ENCODE data around the gene DNAJB5. TPM values are rescaled to one million over a fixed set of nuclear protein-coding genes. Genes with fewer than 3 reads are reported as not detected.

The DNAJB5 gene
- total and polyA plus RNA-seq, 2 experiments from 2014 or later, result 20.3 to 37.4 TPM

DNA sequence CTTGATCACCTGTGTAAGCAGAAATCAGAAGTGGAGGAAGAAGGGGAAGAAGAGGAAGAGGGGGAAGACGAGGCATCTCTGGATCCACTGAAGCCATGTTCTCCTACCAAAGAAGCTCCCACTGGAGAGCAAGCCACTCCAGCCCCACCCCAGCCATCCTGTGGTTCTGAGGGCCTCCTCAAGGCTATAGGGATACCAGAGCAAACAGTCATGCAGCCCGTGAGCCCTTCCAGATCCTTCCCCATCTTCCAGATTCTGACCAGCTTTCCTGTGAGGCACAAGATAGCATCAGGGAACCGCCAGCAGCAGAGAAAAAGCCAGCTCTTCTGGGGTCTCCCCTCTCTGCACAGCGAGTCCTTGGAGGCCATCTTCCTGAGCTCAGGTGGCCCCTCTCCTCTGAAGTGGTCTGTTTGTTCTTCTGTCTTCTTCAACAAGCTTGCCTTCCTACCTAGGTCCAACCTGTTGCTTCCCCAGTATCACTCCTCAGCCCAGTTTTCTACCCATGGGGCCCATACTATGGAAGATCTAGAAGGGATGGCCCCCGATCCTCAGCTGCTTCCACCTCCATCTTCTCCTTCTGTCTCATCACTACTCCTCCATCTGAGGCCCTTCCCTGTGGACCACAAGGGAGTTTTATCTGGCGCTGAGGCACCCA, 53.5 kb downstream of the DNAJB5 start (continued):
- TF ChIP-seq, protein P1, sequence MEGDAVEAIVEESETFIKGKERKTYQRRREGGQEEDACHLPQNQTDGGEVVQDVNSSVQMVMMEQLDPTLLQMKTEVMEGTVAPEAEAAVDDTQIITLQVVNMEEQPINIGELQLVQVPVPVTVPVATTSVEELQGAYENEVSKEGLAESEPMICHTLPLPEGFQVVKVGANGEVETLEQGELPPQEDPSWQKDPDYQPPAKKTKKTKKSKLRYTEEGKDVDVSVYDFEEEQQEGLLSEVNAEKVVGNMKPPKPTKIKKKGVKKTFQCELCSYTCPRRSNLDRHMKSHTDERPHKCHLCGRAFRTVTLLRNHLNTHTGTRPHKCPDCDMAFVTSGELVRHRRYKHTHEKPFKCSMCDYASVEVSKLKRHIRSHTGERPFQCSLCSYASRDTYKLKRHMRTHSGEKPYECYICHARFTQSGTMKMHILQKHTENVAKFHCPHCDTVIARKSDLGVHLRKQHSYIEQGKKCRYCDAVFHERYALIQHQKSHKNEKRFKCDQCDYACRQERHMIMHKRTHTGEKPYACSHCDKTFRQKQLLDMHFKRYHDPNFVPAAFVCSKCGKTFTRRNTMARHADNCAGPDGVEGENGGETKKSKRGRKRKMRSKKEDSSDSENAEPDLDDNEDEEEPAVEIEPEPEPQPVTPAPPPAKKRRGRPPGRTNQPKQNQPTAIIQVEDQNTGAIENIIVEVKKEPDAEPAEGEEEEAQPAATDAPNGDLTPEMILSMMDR (conservative IDR thresholded peaks at IDR 0.05; ENCODE audit: low read depth in 2 of 2), result no peak
- TF ChIP-seq STAT1 (IDR thresholded peaks at IDR 0.05; ENCODE audit: unreplicated experiment) (no peak), EZH2 (IDR thresholded peaks at IDR 0.05; ENCODE audit: low read depth, unreplicated experiment) (no peak), ZNF331 (CRISPR knock-in tag; IDR thresholded peaks at IDR 0.05; ENCODE audit: low read depth) (no peak), EZH2phosphoT487 (IDR thresholded peaks at IDR 0.05; ENCODE audit: unreplicated experiment) (no peak), ZNF114 (CRISPR knock-in tag; IDR thresholded peaks at IDR 0.05) (no peak)

- Histone ChIP-seq H3K36me3 (ENCODE audit: insufficient read depth) (no peaks in the 10 kb centered on the region), H2AFZ (no peak overlapping the region), H3K79me2 (replicated peaks; ENCODE audit: insufficient read depth) (no peaks in the 10 kb centered on the region), H4K20me1 (replicated peaks; ENCODE audit: insufficient read depth) (no peaks in the 10 kb centered on the region), H3K4me2 (0 out of 2 replicates have a peak overlapping the region, but pooled peaks have one; percentile 1), H3K27me3 (ENCODE audit: insufficient read depth) (no peaks in the 10 kb centered on the region), H3K4me1 (ENCODE audit: insufficient read depth) (peaks cover 6% of the 10 kb centered on the region; the same call in 1 of the 2 replicates), H3K27ac (ENCODE audit: low read depth) (no peak overlapping the region), H3K4me3 (no peak overlapping the region), H3K9me2 (ENCODE audit: insufficient read depth) (peaks cover 8% of the 10 kb centered on the region; the same call in 1 of the 2 replicates), H3F3A (replicated peaks; ENCODE audit: low read depth) (no peaks in the 10 kb centered on the region)
- H3K9me3 Mint-ChIP-seq, result no peaks in the 10 kb centered on the region; the same call in 1 of the 3 replicates
- ATAC-seq (peak; percentile 81), DNase-seq (ENCODE audit: low spot score) (peak; percentile 64)
- no peak overlapping the region for H3K27ac Mint-ChIP-seq
- peaks cover 10% of the 10 kb centered on the region for H3K27me3 Mint-ChIP-seq (ENCODE audit: insufficient read depth, low read depth, poor library complexity)
- H3K36me3 Mint-ChIP-seq (ENCODE audit: low read depth), result peaks cover 52% of the 10 kb centered on the region
- H3K4me1 Mint-ChIP-seq, result peaks cover 18% of the 10 kb centered on the region
- no peak overlapping the region for H3K4me3 Mint-ChIP-seq
- TF ChIP-seq EZH2phosphoT487 (IDR thresholded peaks at IDR 0.05; ENCODE audit: unreplicated experiment) (no peak), STAT1 (IDR thresholded peaks at IDR 0.05; ENCODE audit: unreplicated experiment) (no peak), CREB1 (CRISPR knock-in tag; IDR thresholded peaks at IDR 0.05; ENCODE audit: low read depth) (no peak), ZNF331 (CRISPR knock-in tag; IDR thresholded peaks at IDR 0.05; ENCODE audit: low read depth) (no peak), ZNF114 (CRISPR knock-in tag; IDR thresholded peaks at IDR 0.05) (no peak), ETS1 (IDR thresholded peaks at IDR 0.05) (no peak), NANOG (IDR thresholded peaks at IDR 0.05; ENCODE audit: borderline replicate concordance) (no peak), JUNB (IDR thresholded peaks at IDR 0.05; ENCODE audit: unreplicated experiment) (no peak)
- TF ChIP-seq, protein P1 (conservative IDR thresholded peaks at IDR 0.05; ENCODE audit: low read depth in 2 of 2), result no peak
- TF ChIP-seq, protein P2, sequence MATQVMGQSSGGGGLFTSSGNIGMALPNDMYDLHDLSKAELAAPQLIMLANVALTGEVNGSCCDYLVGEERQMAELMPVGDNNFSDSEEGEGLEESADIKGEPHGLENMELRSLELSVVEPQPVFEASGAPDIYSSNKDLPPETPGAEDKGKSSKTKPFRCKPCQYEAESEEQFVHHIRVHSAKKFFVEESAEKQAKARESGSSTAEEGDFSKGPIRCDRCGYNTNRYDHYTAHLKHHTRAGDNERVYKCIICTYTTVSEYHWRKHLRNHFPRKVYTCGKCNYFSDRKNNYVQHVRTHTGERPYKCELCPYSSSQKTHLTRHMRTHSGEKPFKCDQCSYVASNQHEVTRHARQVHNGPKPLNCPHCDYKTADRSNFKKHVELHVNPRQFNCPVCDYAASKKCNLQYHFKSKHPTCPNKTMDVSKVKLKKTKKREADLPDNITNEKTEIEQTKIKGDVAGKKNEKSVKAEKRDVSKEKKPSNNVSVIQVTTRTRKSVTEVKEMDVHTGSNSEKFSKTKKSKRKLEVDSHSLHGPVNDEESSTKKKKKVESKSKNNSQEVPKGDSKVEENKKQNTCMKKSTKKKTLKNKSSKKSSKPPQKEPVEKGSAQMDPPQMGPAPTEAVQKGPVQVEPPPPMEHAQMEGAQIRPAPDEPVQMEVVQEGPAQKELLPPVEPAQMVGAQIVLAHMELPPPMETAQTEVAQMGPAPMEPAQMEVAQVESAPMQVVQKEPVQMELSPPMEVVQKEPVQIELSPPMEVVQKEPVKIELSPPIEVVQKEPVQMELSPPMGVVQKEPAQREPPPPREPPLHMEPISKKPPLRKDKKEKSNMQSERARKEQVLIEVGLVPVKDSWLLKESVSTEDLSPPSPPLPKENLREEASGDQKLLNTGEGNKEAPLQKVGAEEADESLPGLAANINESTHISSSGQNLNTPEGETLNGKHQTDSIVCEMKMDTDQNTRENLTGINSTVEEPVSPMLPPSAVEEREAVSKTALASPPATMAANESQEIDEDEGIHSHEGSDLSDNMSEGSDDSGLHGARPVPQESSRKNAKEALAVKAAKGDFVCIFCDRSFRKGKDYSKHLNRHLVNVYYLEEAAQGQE (IDR thresholded peaks at IDR 0.05; ENCODE audit: unreplicated experiment), result no peak
Measured at GRCh38 chr9:35044071-35044470, 54.5 kb downstream of the DNAJB5 start.
